ENCODE measurements around the gene AFMID. TPM values are rescaled to one million over a fixed set of nuclear protein-coding genes. Genes with fewer than 3 reads are reported as not detected.
"Not testable (repeated sequence)": the region's sequence is repeated elsewhere in the genome, so short reads cannot be mapped to it uniquely, and the experiment has no call there.

AFMID gene
- total RNA-seq, 2 experiments from 2014 or later: 0.42 to 0.60 TPM

DNA sequence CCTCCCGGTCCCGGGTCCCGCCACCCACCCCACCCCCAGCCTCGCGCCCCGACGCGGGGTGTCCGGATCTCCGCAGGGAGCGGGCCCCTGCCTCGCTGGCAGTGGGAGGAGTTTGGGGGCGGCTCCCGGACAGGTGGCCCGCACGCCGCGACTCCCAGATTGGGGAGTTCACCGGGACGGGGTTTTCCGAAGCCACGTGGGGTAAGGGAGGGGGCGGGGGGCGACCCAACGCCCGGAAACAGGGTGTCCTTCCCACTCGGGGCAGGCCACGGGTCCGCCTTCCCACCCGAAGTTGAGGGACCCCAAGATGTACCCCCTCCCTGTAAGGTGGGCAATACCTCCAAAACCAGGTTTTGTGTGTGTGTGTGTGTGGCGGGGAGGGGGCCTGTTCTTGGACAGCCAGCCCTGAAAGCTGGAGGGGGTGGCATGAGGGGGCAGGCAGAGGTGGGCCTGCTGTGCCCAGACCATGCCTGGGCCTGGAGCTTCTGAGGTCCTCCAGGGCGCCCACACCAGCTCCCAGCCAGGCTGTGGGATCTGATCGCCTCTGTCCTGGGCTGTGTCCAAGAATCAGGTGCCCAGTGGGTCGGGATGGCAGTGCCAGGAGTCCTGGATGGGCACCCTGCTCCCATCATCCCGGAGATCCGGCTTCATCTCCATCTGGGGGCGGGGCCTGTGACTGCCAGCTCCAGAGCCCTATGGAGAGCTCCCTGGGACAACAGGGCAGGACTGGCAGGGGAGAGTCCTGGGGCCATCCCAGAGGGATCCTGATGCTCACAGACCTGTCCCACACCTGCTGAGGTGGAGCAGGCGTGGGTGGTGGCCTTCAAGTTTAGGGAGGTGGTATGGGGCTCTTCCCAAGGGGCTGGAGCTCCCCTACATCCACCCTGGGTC, 18.0 kb upstream of the AFMID start:
- H3K4me1 ChIP-seq (ENCODE audit: insufficient read depth, low read length): peaks cover 60% of the 10 kb centered on the region
- peaks cover 44% of the 10 kb centered on the region for H3K4me1 Mint-ChIP-seq (ENCODE audit: low read depth)

DNA sequence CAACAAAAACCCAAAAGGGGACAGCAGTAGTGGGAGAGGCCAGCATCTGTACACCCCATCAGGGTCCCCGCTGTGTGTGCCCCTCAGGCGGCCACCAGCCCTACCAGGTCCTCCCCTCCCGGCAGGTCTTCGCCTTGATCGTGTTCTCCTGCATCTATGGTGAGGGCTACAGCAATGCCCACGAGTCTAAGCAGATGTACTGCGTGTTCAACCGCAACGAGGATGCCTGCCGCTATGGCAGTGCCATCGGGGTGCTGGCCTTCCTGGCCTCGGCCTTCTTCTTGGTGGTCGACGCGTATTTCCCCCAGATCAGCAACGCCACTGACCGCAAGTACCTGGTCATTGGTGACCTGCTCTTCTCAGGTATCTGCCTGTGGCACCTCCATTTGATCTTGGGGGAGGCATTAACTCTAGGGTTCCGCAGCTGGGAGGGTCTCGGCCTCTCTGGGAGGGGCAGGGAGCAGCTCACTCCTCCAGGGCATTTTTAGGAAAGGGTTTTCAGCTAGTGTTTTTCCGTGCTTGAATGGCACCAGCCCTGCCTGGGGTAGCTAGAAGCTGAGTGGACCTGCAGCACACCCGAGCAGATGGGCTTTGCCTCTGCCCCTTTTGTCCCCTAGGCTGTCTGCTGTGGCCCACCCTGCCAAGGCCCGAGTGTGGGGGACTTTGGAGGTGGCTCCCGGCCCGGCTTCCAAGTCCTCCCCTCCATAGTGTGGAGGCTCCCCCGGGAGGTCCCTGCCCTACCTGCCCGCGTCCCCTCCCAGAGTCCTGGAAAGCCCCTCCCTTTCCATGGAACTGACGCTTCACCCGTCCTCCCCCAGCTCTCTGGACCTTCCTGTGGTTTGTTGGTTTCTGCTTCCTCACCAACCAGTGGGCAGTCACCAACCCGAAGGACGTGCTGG, 16.2 kb upstream of the AFMID start:
- TF ChIP-seq, protein P1, sequence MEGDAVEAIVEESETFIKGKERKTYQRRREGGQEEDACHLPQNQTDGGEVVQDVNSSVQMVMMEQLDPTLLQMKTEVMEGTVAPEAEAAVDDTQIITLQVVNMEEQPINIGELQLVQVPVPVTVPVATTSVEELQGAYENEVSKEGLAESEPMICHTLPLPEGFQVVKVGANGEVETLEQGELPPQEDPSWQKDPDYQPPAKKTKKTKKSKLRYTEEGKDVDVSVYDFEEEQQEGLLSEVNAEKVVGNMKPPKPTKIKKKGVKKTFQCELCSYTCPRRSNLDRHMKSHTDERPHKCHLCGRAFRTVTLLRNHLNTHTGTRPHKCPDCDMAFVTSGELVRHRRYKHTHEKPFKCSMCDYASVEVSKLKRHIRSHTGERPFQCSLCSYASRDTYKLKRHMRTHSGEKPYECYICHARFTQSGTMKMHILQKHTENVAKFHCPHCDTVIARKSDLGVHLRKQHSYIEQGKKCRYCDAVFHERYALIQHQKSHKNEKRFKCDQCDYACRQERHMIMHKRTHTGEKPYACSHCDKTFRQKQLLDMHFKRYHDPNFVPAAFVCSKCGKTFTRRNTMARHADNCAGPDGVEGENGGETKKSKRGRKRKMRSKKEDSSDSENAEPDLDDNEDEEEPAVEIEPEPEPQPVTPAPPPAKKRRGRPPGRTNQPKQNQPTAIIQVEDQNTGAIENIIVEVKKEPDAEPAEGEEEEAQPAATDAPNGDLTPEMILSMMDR (IDR thresholded peaks at IDR 0.05): no peak
- H3K27ac ChIP-seq (ENCODE audit: low read depth in 1 of 2, low read length in 2 of 2): no peak overlapping the region
- peaks cover 22% of the 10 kb centered on the region for H3K36me3 ChIP-seq (ENCODE audit: insufficient read depth, low read length)
- H3K4me1 Mint-ChIP-seq (ENCODE audit: low read depth): peaks cover 54% of the 10 kb centered on the region
- peaks cover 21% of the 10 kb centered on the region for H3K36me3 Mint-ChIP-seq (ENCODE audit: low read depth)
- no peaks in the 10 kb centered on the region for H3K27me3 ChIP-seq (ENCODE audit: control insufficient read depth in 1 of 2, insufficient read depth in 2 of 2, low read length in 2 of 2)
- DNase-seq (peak in 1 of 14 experiments; percentile 36), ATAC-seq (ENCODE audit: poor library complexity) (no peak)
- H3K9me3 Mint-ChIP-seq: no peaks in the 10 kb centered on the region
- no peaks in the 10 kb centered on the region for H3K9me3 ChIP-seq (ENCODE audit: control insufficient read depth in 1 of 2, insufficient read depth in 1 of 2, low read length in 2 of 2)
- H3K4me3 Mint-ChIP-seq: peak overlapping the region; percentile 79
- ChIA-PET CTCF (interaction anchor here (2.0 kb wide), 1 partner anchor 80 kb away, joined by 5 read pairs; no protein-coding TSS in a partner anchor), POLR2A (interaction anchor here (0.7 to 1.3 kb wide), 3 partner anchors 28 to 46 kb away, joined by 3 to 5 read pairs (median 4); no protein-coding TSS in a partner anchor)
- H3K4me1 ChIP-seq (ENCODE audit: insufficient read depth, low read length): peaks cover 77% of the 10 kb centered on the region
- no peak overlapping the region for H3K4me3 ChIP-seq (ENCODE audit: low read length)
- H3K27ac Mint-ChIP-seq: peak overlapping the region; percentile 71
- intact Hi-C loops (cut with DNase I, micrococcal nuclease): loop anchor here in 1 of 2 experiments (5.0 kb wide), 1 partner anchor 214 kb away; the partner anchor contains the start of gene TNRC6C
- no peaks in the 10 kb centered on the region for H3K27me3 Mint-ChIP-seq

More for the DNA sequence above, 18.0 kb upstream of the AFMID start:
- H3K36me3 Mint-ChIP-seq (ENCODE audit: low read depth): peaks cover 21% of the 10 kb centered on the region
- peak overlapping the region; percentile 71 for H3K27ac Mint-ChIP-seq
- DNase-seq (peak in 11 of 14 experiments; percentile 24 to 89 (median 50)), ATAC-seq (ENCODE audit: poor library complexity) (peak; percentile 30)
- H3K9me3 Mint-ChIP-seq: no peaks in the 10 kb centered on the region
- peak overlapping the region; percentile 72 for H3K4me3 ChIP-seq (ENCODE audit: low read length)
- CTCF ChIA-PET: interaction anchor here (0.6 to 2.0 kb wide), 4 partner anchors 17 to 82 kb away, joined by 3 to 5 read pairs (median 4); no protein-coding TSS in a partner anchor
- TF ChIP-seq, protein P1 (IDR thresholded peaks at IDR 0.05): no peak
- H3K27me3 Mint-ChIP-seq: no peaks in the 10 kb centered on the region
- intact Hi-C loops (cut with DNase I, micrococcal nuclease): loop anchor here (1.0 to 5.0 kb wide), 4 partner anchors 28 to 46 kb away; partner anchors contain the start of genes BIRC5 (in 1 of the 2) and TMC8 (in 1 of the 2)
- H3K27ac ChIP-seq (ENCODE audit: low read depth in 1 of 2, low read length in 2 of 2): peak overlapping the region; percentile 64 to 70
- no peaks in the 10 kb centered on the region for H3K9me3 ChIP-seq (ENCODE audit: control insufficient read depth in 1 of 2, insufficient read depth in 1 of 2, low read length in 2 of 2)
- H3K4me3 Mint-ChIP-seq: peak overlapping the region; percentile 79
- H3K27me3 ChIP-seq (ENCODE audit: control insufficient read depth in 1 of 2, insufficient read depth in 2 of 2, low read length in 2 of 2): no peaks in the 10 kb centered on the region
- peaks cover 22% of the 10 kb centered on the region for H3K36me3 ChIP-seq (ENCODE audit: insufficient read depth, low read length)
- POLR2A ChIA-PET: interaction anchor here (0.6 to 1.6 kb wide), 8 partner anchors 27 to 755 kb away, joined by 3 to 12 read pairs (median 4); partner anchors contain the start of gene TMC8

DNA sequence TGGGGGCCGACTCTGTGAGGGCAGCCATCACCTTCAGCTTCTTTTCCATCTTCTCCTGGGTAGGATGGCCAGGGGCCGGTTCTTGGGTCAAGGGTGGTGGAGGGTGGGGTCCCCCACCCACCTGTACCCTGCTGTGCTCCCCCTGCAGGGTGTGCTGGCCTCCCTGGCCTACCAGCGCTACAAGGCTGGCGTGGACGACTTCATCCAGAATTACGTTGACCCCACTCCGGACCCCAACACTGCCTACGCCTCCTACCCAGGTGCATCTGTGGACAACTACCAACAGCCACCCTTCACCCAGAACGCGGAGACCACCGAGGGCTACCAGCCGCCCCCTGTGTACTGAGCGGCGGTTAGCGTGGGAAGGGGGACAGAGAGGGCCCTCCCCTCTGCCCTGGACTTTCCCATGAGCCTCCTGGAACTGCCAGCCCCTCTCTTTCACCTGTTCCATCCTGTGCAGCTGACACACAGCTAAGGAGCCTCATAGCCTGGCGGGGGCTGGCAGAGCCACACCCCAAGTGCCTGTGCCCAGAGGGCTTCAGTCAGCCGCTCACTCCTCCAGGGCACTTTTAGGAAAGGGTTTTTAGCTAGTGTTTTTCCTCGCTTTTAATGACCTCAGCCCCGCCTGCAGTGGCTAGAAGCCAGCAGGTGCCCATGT, 15.4 kb upstream of the AFMID start:
- ChIA-PET CTCF (interaction anchor here (2.0 kb wide), 1 partner anchor 79 kb away, joined by 5 read pairs; no protein-coding TSS in a partner anchor), POLR2A (interaction anchor here (0.7 to 3.6 kb wide), 5 partner anchors 13 to 47 kb away, joined by 3 to 10 read pairs (median 4); no protein-coding TSS in a partner anchor)
- H3K27ac ChIP-seq (ENCODE audit: low read depth in 1 of 2, low read length in 2 of 2): peak overlapping the region in 1 of 2 donors; percentile 27
- peaks cover 22% of the 10 kb centered on the region for H3K36me3 ChIP-seq (ENCODE audit: insufficient read depth, low read length)
- H3K4me1 Mint-ChIP-seq (ENCODE audit: low read depth): peaks cover 62% of the 10 kb centered on the region
- H3K36me3 Mint-ChIP-seq (ENCODE audit: low read depth): peaks cover 21% of the 10 kb centered on the region
- H3K4me3 Mint-ChIP-seq: peak overlapping the region; percentile 77
- H3K27me3 Mint-ChIP-seq; H3K9me3 Mint-ChIP-seq; H3K9me3 ChIP-seq (ENCODE audit: control insufficient read depth in 1 of 2, insufficient read depth in 1 of 2, low read length in 2 of 2); H3K27me3 ChIP-seq (ENCODE audit: control insufficient read depth in 1 of 2, insufficient read depth in 2 of 2, low read length in 2 of 2); ATAC-seq (ENCODE audit: poor library complexity); DNase-seq; H3K4me3 ChIP-seq (ENCODE audit: low read length): not testable (repeated sequence)
- intact Hi-C loops (cut with DNase I, micrococcal nuclease): loop anchor here in 1 of 2 experiments (5.0 kb wide), 1 partner anchor 214 kb away; the partner anchor contains the start of gene TNRC6C
- H3K27ac Mint-ChIP-seq: peak overlapping the region; percentile 88
- peaks cover 85% of the 10 kb centered on the region for H3K4me1 ChIP-seq (ENCODE audit: insufficient read depth, low read length)

All from CD4-positive, alpha-beta T cell (primary cell).